ENCODE data around the gene IWS1. TPM values are rescaled to one million over a fixed set of nuclear protein-coding genes. Genes with fewer than 3 reads are reported as not detected.
"Not testable (repeated sequence)": the region's sequence is repeated elsewhere in the genome, so short reads cannot be mapped to it uniquely, and the experiment has no call there.

IWS1 gene
- total RNA-seq, 1 experiment from 2014 or later = 48.9 TPM

- Mint-ChIP-seq H3K27me3 (ENCODE audit: unreplicated experiment) (peaks cover 60% of the 10 kb centered on the region), H3K4me3 (ENCODE audit: low read depth, unreplicated experiment) (no peak overlapping the region), H3K4me1 (ENCODE audit: low read depth, unreplicated experiment) (no peaks in the 10 kb centered on the region), H3K9me3 (ENCODE audit: low read depth, unreplicated experiment) (no peaks in the 10 kb centered on the region), H3K36me3 (ENCODE audit: insufficient read depth, unreplicated experiment) (no peaks in the 10 kb centered on the region), H3K27ac (ENCODE audit: unreplicated experiment) (no peak overlapping the region)
- BruUV-seq (replicated peaks) = no TSS peak
- TF ChIP-seq CTCF (IDR thresholded peaks at IDR 0.05; ENCODE audit: unreplicated experiment) = no peak
- no peak for DNase-seq
- CTCF ChIA-PET = no interaction called here
- intact Hi-C loops (cut with micrococcal nuclease; ENCODE audit: unreplicated experiment) = no loop called here
Measured at GRCh38 chr2:127573771-127574170, 47.5 kb upstream of the IWS1 start.

GRCh38 chr2:127573298-127573697 lies 47.0 kb upstream of the IWS1 start:
- no peak for DNase-seq

GRCh38 chr2:127572841-127573240 lies 46.6 kb upstream of the IWS1 start:
- Mint-ChIP-seq H3K4me3 (ENCODE audit: low read depth, unreplicated experiment) (no peak overlapping the region), H3K4me1 (ENCODE audit: low read depth, unreplicated experiment) (no peaks in the 10 kb centered on the region), H3K27me3 (ENCODE audit: unreplicated experiment) (peaks cover 51% of the 10 kb centered on the region), H3K36me3 (ENCODE audit: insufficient read depth, unreplicated experiment) (no peaks in the 10 kb centered on the region), H3K9me3 (ENCODE audit: low read depth, unreplicated experiment) (no peaks in the 10 kb centered on the region), H3K27ac (ENCODE audit: unreplicated experiment) (no peak overlapping the region)
- DNase-seq = no peak
- CTCF ChIA-PET = no interaction called here
- intact Hi-C loops (cut with micrococcal nuclease; ENCODE audit: unreplicated experiment) = no loop called here
- no TSS peak for BruUV-seq (replicated peaks)
- no peak for TF ChIP-seq CTCF (IDR thresholded peaks at IDR 0.05; ENCODE audit: unreplicated experiment)

More at GRCh38 chr2:127573298-127573697, 47.0 kb upstream of the IWS1 start:
- Mint-ChIP-seq H3K27ac (ENCODE audit: unreplicated experiment) (no peak overlapping the region), H3K27me3 (ENCODE audit: unreplicated experiment) (peaks cover 55% of the 10 kb centered on the region), H3K4me1 (ENCODE audit: low read depth, unreplicated experiment) (no peaks in the 10 kb centered on the region), H3K9me3 (ENCODE audit: low read depth, unreplicated experiment) (no peaks in the 10 kb centered on the region), H3K36me3 (ENCODE audit: insufficient read depth, unreplicated experiment) (no peaks in the 10 kb centered on the region), H3K4me3 (ENCODE audit: low read depth, unreplicated experiment) (no peak overlapping the region)
- CTCF ChIA-PET = no interaction called here
- BruUV-seq (replicated peaks) = no TSS peak
- no peak for TF ChIP-seq CTCF (IDR thresholded peaks at IDR 0.05; ENCODE audit: unreplicated experiment)
- intact Hi-C loops (cut with micrococcal nuclease; ENCODE audit: unreplicated experiment) = no loop called here

DNA sequence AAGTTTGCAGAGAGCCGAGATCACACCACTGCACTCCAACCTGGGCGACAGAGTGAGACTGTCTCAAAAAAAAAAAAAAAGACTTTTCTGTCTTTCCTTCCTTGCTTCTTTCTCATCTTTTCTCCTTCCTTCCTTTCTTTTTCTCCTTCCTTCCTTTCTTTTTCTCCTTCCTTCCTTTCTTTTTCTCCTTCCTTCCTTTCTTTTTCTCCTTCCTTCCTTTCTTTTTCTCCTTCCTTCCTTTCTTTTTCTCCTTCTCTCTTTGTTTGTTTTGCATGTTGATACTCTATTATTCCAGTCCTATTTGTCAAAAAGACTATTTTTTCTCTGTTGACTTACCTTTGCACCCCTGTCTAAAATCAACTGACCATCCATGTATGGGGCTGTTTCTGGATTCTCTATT lies 46.1 kb upstream of the IWS1 start:
- CTCF ChIA-PET; H3K4me3 Mint-ChIP-seq (ENCODE audit: low read depth, unreplicated experiment); intact Hi-C loops (cut with micrococcal nuclease; ENCODE audit: unreplicated experiment); H3K9me3 Mint-ChIP-seq (ENCODE audit: low read depth, unreplicated experiment); H3K27ac Mint-ChIP-seq (ENCODE audit: unreplicated experiment); H3K36me3 Mint-ChIP-seq (ENCODE audit: insufficient read depth, unreplicated experiment); DNase-seq; BruUV-seq (replicated peaks); H3K4me1 Mint-ChIP-seq (ENCODE audit: low read depth, unreplicated experiment): not testable (repeated sequence)
- peaks cover 46% of the 10 kb centered on the region for H3K27me3 Mint-ChIP-seq (ENCODE audit: unreplicated experiment)

DNA sequence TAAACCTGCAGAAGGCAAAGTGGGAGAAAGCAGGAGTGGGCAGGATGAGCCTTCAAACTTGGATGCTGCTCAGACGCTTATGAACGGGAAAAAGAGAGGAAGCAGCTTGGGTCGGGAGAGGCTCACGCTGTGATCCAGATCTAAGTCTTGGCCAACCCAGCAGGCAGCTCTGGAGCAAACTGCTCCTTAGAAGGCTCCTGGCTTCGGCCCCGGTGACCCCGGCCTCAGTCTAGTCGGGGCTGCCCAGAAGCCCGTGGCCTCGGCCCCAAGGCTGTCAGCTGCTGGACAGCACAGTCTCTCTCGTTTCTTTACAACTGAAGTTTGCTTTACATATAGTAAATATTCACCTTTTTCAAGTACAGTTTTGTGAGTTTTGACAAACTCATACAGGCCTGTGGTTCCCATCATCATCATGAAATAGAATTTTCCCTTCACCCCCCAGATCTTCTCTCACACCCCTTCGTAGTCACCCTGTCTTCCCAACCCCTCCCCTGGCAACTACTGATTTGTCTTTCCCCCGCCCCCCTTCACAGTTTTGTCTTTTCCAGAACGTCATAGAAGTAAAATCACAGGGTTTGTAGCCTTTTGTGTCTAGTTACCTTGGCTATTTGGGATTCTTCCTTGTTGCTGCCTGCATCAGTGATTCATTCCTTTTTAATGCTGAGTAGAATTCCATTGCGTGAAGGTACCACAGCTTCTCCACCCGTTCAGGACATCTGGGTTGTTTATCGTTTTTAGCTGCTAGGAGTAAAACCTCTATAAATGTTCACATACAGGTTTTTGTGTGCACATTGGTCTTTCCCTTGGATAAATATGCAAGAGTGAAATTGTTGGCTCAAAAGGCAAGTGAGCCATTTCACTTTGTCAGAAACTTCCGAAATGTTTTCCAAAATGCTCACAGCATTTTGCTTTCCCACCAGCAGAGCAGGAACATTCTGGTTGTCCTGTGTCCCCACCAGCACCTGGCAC lies 44.3 kb upstream of the IWS1 start:
- Mint-ChIP-seq H3K4me3 (ENCODE audit: low read depth, unreplicated experiment) (no peak overlapping the region), H3K27me3 (ENCODE audit: unreplicated experiment) (peaks cover 38% of the 10 kb centered on the region), H3K9me3 (ENCODE audit: low read depth, unreplicated experiment) (no peaks in the 10 kb centered on the region), H3K27ac (ENCODE audit: unreplicated experiment) (no peak overlapping the region), H3K4me1 (ENCODE audit: low read depth, unreplicated experiment) (no peaks in the 10 kb centered on the region), H3K36me3 (ENCODE audit: insufficient read depth, unreplicated experiment) (no peaks in the 10 kb centered on the region)
- intact Hi-C loops (cut with micrococcal nuclease; ENCODE audit: unreplicated experiment) = no loop called here
- no peak for DNase-seq
- CTCF ChIA-PET = no interaction called here
- no peak for TF ChIP-seq CTCF (IDR thresholded peaks at IDR 0.05; ENCODE audit: unreplicated experiment)
- BruUV-seq (replicated peaks) = no TSS peak

All from Calu3 (cell line).